OCI-LY1 (cell line): Measurements from ENCODE around the gene SLC25A21.
"Not testable (repeated sequence)": the region's sequence is repeated elsewhere in the genome, so short reads cannot be mapped to it uniquely, and the experiment has no call there.

ENCODE experiments used
- H2AFZ ChIP-seq: fragments of 200-600 bp; sonication (generic), shearing (Covaris generic); 2 replicates; pipeline ENCODE4 v1.6.0; 2014; ENCODE audit warnings: antibody characterized with exemption, mild to moderate bottlenecking, low read length
- H3F3A ChIP-seq: fragments of 200-600 bp; sonication (generic), shearing (Covaris generic); 2 replicates; pipeline ENCODE4 v1.6.0; 2014; ENCODE audit warnings: mild to moderate bottlenecking, antibody characterized with exemption, low read length, moderate library complexity; ENCODE audit not compliant: insufficient read depth
- H3K27ac ChIP-seq: fragments of 200-600 bp; sonication (generic); 2 replicates; pipeline ENCODE4 v1.5.1; 2014; ENCODE audit warnings: low read length, mixed run types, mild to moderate bottlenecking, low read depth; ENCODE audit not compliant: poor library complexity, severe bottlenecking
- H3K27me3 ChIP-seq: fragments of 200-600 bp; sonication (generic); 2 replicates; pipeline ENCODE4 v1.6.0; 2014; ENCODE audit warnings: antibody characterized with exemption, mild to moderate bottlenecking, low read length, moderate library complexity; ENCODE audit not compliant: insufficient read depth
- H3K36me3 ChIP-seq: fragments of 200-600 bp; sonication (generic); 2 replicates; pipeline ENCODE4 v1.6.1; 2014; ENCODE audit warnings: mild to moderate bottlenecking, antibody characterized with exemption, low read length, moderate library complexity, mixed read lengths; ENCODE audit not compliant: insufficient read depth
- H3K4me1 ChIP-seq: fragments of 200-600 bp; sonication (generic); 2 replicates; pipeline ENCODE4 v1.5.1; 2014; ENCODE audit warnings: mild to moderate bottlenecking, low read length, moderate library complexity; ENCODE audit not compliant: insufficient read depth, severe bottlenecking
- H3K4me2 ChIP-seq: fragments of 200-600 bp; sonication (generic), shearing (Covaris generic); 2 replicates; pipeline ENCODE4 v1.6.1; 2014; ENCODE audit warnings: low read length
- H3K4me3 ChIP-seq: fragments of 200-600 bp; sonication (generic); 2 replicates; pipeline ENCODE4 v1.5.1; 2014; ENCODE audit warnings: low read length, low read depth, mild to moderate bottlenecking, mixed read lengths; ENCODE audit not compliant: poor library complexity, severe bottlenecking
- H3K79me2 ChIP-seq: fragments of 200-600 bp; shearing (Covaris generic); 2 replicates; pipeline ENCODE4 v1.6.1; 2016; ENCODE audit warnings: mixed run types, low read length, mixed read lengths; ENCODE audit not compliant: insufficient read depth
- H3K9ac ChIP-seq: fragments of 200-600 bp; sonication (generic), shearing (Covaris generic); 2 replicates; pipeline ENCODE4 v1.6.1; 2014; ENCODE audit warnings: mild to moderate bottlenecking, low read length, mixed read lengths
- H3K9me2 ChIP-seq: fragments of 200-600 bp; sonication (generic), shearing (Covaris generic); 2 replicates; pipeline ENCODE4 v1.6.1; 2014; ENCODE audit warnings: low read depth, mild to moderate bottlenecking, low read length, mixed read lengths
- H3K9me3 ChIP-seq: fragments of 200-600 bp; shearing (Covaris generic); 2 replicates; pipeline ENCODE4 v1.6.1; 2014; ENCODE audit warnings: low read length, mixed read lengths
- H4K20me1 ChIP-seq: fragments of 200-600 bp; sonication (generic), shearing (Covaris generic); 2 replicates; pipeline ENCODE4 v1.6.0; 2016; ENCODE audit warnings: mild to moderate bottlenecking, low read length; ENCODE audit not compliant: insufficient read depth
- CTCF ChIP-seq: fragments of 200-600 bp; sonication (generic), shearing (Covaris generic); IDR thresholded peaks from 2 replicates; pipeline ENCODE4 v1.5.1; 2017; ENCODE audit warnings: mild to moderate bottlenecking, antibody characterized with exemption, low read length, moderate library complexity, mixed read lengths
- EZH2 ChIP-seq: fragments of 200-600 bp; sonication (generic), shearing (Covaris generic); IDR thresholded peaks from 2 replicates; pipeline ENCODE4 v1.8.0; 2017; ENCODE audit warnings: borderline replicate concordance, mixed run types, mild to moderate bottlenecking, antibody characterized with exemption, low read length, moderate library complexity, mixed read lengths

Gene SLC25A21

GRCh38 chr14:37081218-37081617, 91.2 kb downstream of the SLC25A21 start:
- Histone ChIP-seq H3K9ac (no peak overlapping the region), H3K36me3 (no peaks in the 10 kb centered on the region), H2AFZ (no peak overlapping the region), H4K20me1 (no peaks in the 10 kb centered on the region), H3K27ac (no peak overlapping the region), H3K9me3 (no peaks in the 10 kb centered on the region), H3K4me2 (no peak overlapping the region), H3K4me3 (no peak overlapping the region), H3K9me2 (no peaks in the 10 kb centered on the region), H3K4me1 (no peaks in the 10 kb centered on the region), H3F3A (no peaks in the 10 kb centered on the region), H3K79me2 (no peaks in the 10 kb centered on the region), H3K27me3 (no peaks in the 10 kb centered on the region)
- no peak for TF ChIP-seq EZH2
- TF ChIP-seq CTCF = no peak

- Histone ChIP-seq H3K4me3 (no peak overlapping the region), H3F3A (no peaks in the 10 kb centered on the region), H3K79me2 (no peaks in the 10 kb centered on the region), H3K4me1 (no peaks in the 10 kb centered on the region), H3K9me2 (no peaks in the 10 kb centered on the region), H3K4me2 (no peak overlapping the region), H3K27me3 (no peaks in the 10 kb centered on the region), H3K9me3 (no peaks in the 10 kb centered on the region), H2AFZ (no peak overlapping the region), H3K27ac (no peak overlapping the region), H3K9ac (no peak overlapping the region), H4K20me1 (no peaks in the 10 kb centered on the region), H3K36me3 (no peaks in the 10 kb centered on the region)
- TF ChIP-seq EZH2 (no peak), CTCF (no peak)
Measured at GRCh38 chr14:37078131-37078530, 94.3 kb downstream of the SLC25A21 start.

- not testable (repeated sequence) for H3K4me1 ChIP-seq, H4K20me1 ChIP-seq, H3K9me3 ChIP-seq, H3K4me3 ChIP-seq, H2AFZ ChIP-seq, H3K9ac ChIP-seq, H3K27me3 ChIP-seq, H3K9me2 ChIP-seq, H3F3A ChIP-seq, H3K36me3 ChIP-seq, H3K27ac ChIP-seq, H3K79me2 ChIP-seq, H3K4me2 ChIP-seq
Measured at GRCh38 chr14:37074320-37074719, 98.1 kb downstream of the SLC25A21 start.

- H3K4me1 ChIP-seq = no peaks in the 10 kb centered on the region
- H3F3A ChIP-seq = no peaks in the 10 kb centered on the region
- H3K4me3 ChIP-seq = no peak overlapping the region
- H3K79me2 ChIP-seq = no peaks in the 10 kb centered on the region
- H2AFZ ChIP-seq = no peak overlapping the region
- TF ChIP-seq EZH2 = no peak
- H3K9me3 ChIP-seq = no peaks in the 10 kb centered on the region
- no peaks in the 10 kb centered on the region for H3K9me2 ChIP-seq
- H3K4me2 ChIP-seq = no peak overlapping the region
- H3K9ac ChIP-seq = no peak overlapping the region
- H3K27ac ChIP-seq = no peak overlapping the region
- no peaks in the 10 kb centered on the region for H3K27me3 ChIP-seq
- no peaks in the 10 kb centered on the region for H3K36me3 ChIP-seq
- H4K20me1 ChIP-seq = no peaks in the 10 kb centered on the region
Measured at GRCh38 chr14:37063467-37064240, 108.8 kb downstream of the SLC25A21 start.
